HTERT RPE-1 (cell line): ENCODE measurements around the gene CCDC39.

Source experiments
- in situ Hi-C: fragments of 300-500 bp; cut with MboI; formaldehyde crosslinking; loops from 4 replicates; pipeline ENCODE4 v1.14.3; 2020; ENCODE audit warnings: low sequenced_read_pairs

Gene CCDC39

GRCh38 chr3:180679178-180680096 is at the start of gene CCDC39:
Gene CCDC39, minus strand, starts transcription at chr3:180679489. Its CDS starts 109 bp downstream, at chr3:180679380.
- in situ Hi-C loops, result no loop called here

DNA sequence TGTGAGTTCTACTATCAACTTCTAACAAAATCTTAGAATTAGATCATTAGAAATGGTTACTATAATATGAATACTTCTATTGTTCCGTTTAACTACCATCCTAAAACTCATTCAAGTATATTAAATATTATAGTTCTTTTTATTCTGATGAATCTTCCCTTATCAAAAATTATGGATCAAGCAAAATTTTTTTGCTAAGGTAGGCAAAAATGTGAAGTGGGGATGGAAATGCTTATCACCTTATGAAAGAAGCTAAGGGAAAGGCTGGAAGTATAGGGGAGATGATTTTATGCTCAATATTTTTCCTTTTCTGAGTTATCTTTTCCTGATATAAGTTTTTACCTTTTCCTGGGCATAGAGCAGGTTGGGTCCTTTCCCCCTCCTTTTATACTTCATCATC is 40.7 kb upstream of the CCDC39 start:
- in situ Hi-C loops, result no loop called here

DNA sequence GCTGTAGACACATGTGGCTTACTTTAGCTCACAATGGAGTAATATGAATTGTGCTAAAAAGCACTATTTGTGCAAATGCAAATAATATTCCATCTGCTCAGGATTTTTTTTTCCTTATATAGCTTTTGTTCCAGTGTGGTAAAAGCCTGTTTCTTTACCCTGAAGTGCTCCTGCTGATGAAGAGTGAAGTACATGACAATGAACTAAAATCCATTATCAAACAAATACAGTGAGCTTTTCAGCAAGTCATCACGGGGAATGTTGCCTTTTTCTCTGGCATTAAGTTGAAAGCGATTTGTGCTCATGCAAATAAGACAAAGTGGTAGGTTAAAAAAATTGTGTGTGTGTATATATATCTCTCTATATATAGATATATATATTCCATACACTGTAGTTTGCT is 28.6 kb upstream of the CCDC39 start:
- in situ Hi-C loops, result no loop called here

DNA sequence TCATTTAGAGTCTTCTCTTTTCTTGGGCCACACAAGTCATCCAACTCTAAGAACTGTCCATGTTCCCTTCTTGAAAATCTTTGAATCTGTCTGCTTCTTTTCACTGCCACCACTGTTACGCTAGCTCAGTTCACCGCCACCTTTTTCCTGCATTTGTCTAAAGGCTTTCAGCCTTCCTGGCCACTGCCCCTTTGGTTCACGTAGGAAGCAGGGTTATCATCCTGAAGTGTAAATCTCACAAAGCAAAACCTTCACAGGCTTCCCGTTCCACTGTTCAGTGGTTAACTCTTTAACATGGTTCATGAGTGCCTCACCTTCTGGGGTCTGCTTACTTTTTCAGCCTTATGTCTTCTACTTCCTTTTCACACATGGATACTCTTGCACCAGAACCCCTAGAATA is 26.3 kb upstream of the CCDC39 start:
- in situ Hi-C loops, result no loop called here

GRCh38 chr3:180704532-180704931 is 25.2 kb upstream of the CCDC39 start:
- in situ Hi-C loops, result no loop called here

GRCh38 chr3:180700941-180701340 is 21.7 kb upstream of the CCDC39 start:
- in situ Hi-C loops, result no loop called here

DNA sequence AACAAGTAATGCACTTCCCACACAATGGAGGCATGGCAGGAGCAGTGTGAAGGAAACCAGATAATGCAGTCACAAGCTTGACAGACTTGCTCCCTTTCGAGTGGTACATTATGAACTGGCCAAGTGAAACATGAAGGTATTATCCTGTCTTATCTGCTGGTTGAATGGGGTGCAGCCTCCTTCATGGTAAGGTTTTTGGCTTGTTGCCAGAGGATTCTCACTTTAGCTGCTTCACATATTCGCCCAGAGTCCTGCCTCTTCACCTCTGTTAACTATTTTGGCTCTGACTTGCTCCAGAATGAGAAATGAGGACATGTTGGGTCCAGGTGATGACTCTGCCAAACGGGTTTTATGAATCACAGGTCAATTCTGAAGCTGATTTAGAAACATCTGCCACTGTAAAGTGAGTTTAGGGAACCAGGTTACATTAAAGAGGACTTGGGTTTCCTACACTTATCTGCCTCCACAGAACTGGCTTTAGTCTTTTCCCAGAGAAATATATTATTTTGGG is 19.5 kb upstream of the CCDC39 start:
- in situ Hi-C loops, result no loop called here

- in situ Hi-C loops, result no loop called here
Measured at GRCh38 chr3:180694321-180694720, 15.0 kb upstream of the CCDC39 start.

- in situ Hi-C loops, result no loop called here
Measured at GRCh38 chr3:180693656-180694055, 14.4 kb upstream of the CCDC39 start.

DNA sequence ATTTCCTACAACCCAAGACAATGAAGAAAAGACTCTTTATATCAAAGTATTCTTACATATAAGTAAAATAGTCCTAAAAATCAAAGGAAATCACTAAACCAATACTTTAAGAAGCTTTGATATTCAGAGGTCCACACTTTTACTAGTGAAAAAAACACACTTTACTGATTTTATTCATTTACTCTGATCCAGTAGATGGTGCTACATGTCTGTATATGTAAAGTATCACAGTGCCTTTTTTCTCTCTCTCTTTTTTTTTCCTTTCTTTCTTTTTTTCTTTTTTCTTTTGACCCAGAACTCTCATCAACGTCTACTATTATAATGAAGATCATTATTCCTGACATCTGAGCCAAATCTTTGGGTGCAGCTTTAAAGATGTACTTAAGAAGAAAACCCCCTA is 10.8 kb upstream of the CCDC39 start:
- in situ Hi-C loops, result no loop called here

- in situ Hi-C loops, result no loop called here
Measured at GRCh38 chr3:180684807-180685206, 5.5 kb upstream of the CCDC39 start.

DNA sequence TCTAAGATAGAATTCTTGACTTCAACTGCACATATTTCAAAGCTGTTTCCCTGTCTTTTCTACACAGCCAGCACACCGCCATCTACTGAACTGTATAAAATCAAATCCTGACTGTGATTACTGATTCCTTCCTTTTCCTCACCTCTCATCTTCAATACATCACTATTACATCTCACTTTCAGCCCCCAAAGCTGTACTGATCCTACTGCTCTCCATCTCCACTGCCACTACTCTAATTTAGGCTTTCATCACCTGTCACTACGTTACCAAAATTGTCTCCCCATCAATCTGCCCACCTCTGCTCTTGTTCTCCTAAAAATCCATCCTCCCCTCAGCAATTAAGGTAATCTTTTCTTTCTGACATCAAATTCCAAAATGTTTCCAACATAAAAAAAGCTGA is 4.5 kb upstream of the CCDC39 start:
- in situ Hi-C loops, result no loop called here

DNA sequence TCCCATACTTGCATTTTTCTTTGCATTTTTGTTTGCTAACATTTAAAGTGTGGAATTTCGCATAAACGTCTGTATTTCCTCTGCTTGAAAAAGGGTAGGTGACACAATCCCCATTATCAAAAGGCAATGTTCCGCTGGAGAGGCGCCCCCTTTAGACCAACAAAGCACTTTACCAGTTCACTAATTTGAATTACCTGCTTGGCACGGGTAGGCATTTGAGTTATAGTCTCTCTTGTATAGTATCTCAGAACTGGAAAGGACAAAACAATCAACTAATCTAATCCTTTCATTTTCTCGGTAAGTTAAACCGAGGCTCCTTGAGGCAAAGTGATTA is 775 bp upstream of the CCDC39 start:
- in situ Hi-C loops, result no loop called here

- in situ Hi-C loops, result no loop called here
Measured at GRCh38 chr3:180678231-180678630, 1.1 kb downstream of the CCDC39 start.

DNA sequence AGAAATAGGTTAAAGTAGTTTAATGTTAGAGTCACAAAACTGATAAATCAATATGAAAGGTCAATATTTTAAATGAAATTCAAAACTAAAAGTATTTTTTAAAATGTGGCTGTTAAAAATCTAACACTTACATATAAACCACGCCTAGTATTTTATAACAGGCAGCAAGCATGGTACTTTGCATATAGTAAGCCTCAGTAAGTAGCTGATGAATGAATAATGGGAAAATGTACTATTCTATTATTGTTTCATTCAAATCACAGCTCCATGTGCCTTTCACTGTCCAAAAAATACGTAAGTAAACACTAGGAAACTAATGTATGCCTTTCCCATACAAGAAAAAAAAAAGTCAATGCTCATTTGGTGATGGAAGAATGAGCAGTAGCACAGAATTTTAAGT is 17.8 kb downstream of the CCDC39 start:
- in situ Hi-C loops, result no loop called here

DNA sequence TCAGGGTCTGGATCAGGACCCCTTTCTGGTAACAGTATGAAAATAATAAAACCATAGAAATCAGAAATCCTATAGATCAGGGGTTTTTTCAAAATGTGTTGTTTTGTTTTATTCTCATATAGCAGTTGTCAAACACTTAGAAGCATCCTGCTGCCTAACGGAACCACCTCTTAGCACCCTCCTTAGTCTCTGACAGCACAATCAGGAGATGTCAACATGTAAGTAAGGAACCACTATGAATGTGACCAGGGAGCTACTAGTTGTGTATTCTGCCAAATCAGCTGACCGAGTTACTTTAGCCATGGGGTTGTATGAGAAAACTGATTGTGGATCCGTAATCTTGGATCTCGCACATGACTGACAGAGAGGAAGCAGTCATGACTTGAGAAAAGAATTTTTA is 22.2 kb downstream of the CCDC39 start:
- in situ Hi-C loops, result no loop called here

DNA sequence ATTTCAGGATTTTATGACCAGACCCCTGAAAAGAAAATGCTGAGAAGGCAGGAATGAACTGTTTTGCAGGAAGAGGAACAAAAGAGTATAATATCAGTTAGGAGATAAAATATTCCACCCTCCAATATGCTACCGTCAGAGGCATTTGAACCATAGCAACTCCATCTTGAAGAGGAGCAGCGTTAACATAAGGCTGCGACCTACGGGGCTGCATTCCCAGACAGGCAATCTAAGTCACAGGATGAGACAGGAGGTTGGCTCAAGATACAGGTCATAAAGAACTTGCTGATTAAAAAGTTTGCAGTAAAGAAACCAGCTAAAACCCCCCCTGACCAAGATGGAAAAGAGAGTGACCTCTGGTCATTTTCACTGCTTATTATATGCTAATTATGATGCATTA is 22.9 kb downstream of the CCDC39 start:
- in situ Hi-C loops, result no loop called here

DNA sequence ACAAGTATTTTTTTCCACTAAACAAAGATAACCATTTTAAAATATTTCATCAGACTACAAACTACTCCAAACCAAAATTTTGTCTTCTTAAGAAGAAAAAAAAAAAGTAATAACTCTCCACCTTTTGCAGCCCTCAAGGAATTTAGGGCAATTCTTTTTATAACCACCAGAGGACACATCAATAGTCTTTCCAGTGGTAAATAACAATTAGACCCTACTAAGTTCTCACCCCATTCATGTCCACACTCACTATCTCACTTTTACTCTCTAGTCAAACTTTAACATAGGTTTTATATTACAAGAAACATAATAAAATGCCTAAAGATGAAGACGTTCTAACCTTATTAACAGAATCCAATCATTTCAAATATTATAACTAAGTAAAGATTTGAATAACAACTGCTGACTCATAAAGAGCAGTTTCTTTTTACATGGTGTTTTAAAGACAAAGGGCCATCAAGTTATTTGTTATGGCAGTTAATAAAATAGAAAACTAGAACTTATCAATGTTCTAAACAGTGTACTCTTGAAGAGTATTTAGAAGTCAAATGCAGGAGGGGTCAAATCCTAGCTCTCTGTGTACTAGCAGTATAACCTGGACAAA is 33.0 kb downstream of the CCDC39 start:
- in situ Hi-C loops, result no loop called here

GRCh38 chr3:180640987-180641386 is 38.3 kb downstream of the CCDC39 start:
- in situ Hi-C loops, result no loop called here

- in situ Hi-C loops, result no loop called here
Measured at GRCh38 chr3:180633722-180634121, 45.6 kb downstream of the CCDC39 start.

- in situ Hi-C loops, result no loop called here
Measured at GRCh38 chr3:180631317-180631716, 48.0 kb downstream of the CCDC39 start.

DNA sequence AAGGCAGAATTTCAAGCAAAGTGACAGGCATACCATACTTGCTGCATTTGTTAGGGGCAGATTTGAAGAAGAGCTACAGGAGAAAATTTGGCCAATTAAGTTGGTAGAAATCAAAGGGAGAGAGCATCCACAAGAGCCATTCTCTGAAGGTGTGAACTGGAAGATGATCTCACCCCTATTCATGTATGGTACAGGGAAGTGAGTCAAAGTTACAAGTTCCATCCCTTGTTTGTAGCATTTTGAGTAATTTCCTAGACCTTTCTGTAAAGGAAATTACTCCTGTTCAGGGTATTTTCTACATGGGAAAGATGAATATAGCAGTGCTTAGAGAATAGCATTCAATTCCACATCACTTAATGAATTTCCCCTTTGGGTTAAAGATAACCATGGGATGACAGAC is 48.9 kb downstream of the CCDC39 start:
- in situ Hi-C loops, result no loop called here
